IMR-90 (cell line): ENCODE data around the gene PSMA1.

Source experiments
- BHLHE40 ChIP-seq: fragments of 150-350 bp; IDR thresholded peaks from 2 replicates; pipeline ENCODE4 v1.6.1; 2016; ENCODE audit warnings: mild to moderate bottlenecking, low read depth, low read length
- CEBPB ChIP-seq: IDR thresholded peaks from 2 replicates; pipeline ENCODE4 v1.6.1; 2012; ENCODE audit warnings: low read depth, low read length, improper control_type of control experiment
- FOS ChIP-seq: fragments of 150-350 bp; IDR thresholded peaks from 2 replicates; pipeline ENCODE4 v1.6.1; 2016; ENCODE audit warnings: low read depth, low read length
- MXI1 ChIP-seq: IDR thresholded peaks from 2 replicates; pipeline ENCODE4 v1.6.1; 2012; ENCODE audit warnings: low read depth, mild to moderate bottlenecking, low read length, moderate library complexity, borderline replicate concordance
- POLR2A ChIP-seq: IDR thresholded peaks from 2 replicates; pipeline ENCODE4 v1.6.1; 2012; ENCODE audit warnings: mild to moderate bottlenecking, low read depth, low read length
- RCOR1 ChIP-seq: IDR thresholded peaks from 2 replicates; pipeline ENCODE4 v1.6.1; 2012; ENCODE audit warnings: mild to moderate bottlenecking, low read length, improper control_type of control experiment; ENCODE audit not compliant: insufficient replicate concordance
- RFX5 ChIP-seq: IDR thresholded peaks from 2 replicates; pipeline ENCODE4 v1.8.0; 2012; ENCODE audit warnings: low read depth, mild to moderate bottlenecking, low read length, moderate library complexity
- SMC3 ChIP-seq: fragments of 150-350 bp; IDR thresholded peaks from 2 replicates; pipeline ENCODE4 v1.6.1; 2016; ENCODE audit warnings: low read depth, mild to moderate bottlenecking, antibody characterized with exemption, low read length, moderate library complexity
- TF ChIP-seq, protein P1 (sequence below): conservative IDR thresholded peaks from 2 replicates; pipeline ENCODE4 v1.5.1; 2012; ENCODE audit warnings: mild to moderate bottlenecking, low read depth, low read length, improper control_type of control experiment
- TF ChIP-seq, protein P2 (sequence below): fragments of 150-350 bp; IDR thresholded peaks from 2 replicates; pipeline ENCODE4 v1.6.1; 2017; ENCODE audit warnings: mild to moderate bottlenecking, antibody characterized with exemption, low read length, low read depth

- TF ChIP-seq, protein P1, sequence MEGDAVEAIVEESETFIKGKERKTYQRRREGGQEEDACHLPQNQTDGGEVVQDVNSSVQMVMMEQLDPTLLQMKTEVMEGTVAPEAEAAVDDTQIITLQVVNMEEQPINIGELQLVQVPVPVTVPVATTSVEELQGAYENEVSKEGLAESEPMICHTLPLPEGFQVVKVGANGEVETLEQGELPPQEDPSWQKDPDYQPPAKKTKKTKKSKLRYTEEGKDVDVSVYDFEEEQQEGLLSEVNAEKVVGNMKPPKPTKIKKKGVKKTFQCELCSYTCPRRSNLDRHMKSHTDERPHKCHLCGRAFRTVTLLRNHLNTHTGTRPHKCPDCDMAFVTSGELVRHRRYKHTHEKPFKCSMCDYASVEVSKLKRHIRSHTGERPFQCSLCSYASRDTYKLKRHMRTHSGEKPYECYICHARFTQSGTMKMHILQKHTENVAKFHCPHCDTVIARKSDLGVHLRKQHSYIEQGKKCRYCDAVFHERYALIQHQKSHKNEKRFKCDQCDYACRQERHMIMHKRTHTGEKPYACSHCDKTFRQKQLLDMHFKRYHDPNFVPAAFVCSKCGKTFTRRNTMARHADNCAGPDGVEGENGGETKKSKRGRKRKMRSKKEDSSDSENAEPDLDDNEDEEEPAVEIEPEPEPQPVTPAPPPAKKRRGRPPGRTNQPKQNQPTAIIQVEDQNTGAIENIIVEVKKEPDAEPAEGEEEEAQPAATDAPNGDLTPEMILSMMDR: no peak
- no peak for TF ChIP-seq POLR2A
- no peak for TF ChIP-seq MXI1
- no peak for TF ChIP-seq SMC3
- no peak for TF ChIP-seq CEBPB
- TF ChIP-seq, protein P2, sequence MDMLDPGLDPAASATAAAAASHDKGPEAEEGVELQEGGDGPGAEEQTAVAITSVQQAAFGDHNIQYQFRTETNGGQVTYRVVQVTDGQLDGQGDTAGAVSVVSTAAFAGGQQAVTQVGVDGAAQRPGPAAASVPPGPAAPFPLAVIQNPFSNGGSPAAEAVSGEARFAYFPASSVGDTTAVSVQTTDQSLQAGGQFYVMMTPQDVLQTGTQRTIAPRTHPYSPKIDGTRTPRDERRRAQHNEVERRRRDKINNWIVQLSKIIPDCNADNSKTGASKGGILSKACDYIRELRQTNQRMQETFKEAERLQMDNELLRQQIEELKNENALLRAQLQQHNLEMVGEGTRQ: no peak
- no peak for TF ChIP-seq FOS
- no peak for TF ChIP-seq RCOR1
- no peak for TF ChIP-seq BHLHE40
- TF ChIP-seq RFX5: no peak
Observed at GRCh38 chr11:14554959-14555358, 34.8 kb upstream of the PSMA1 start.
